NOMO-1 (cell line): ENCODE results near the gene TCF25.

Experiments
- DNase-seq, 2 experiments: peaks; one replicate each; lab custom pipeline; 2025; ENCODE audit not compliant: unreplicated experiment in 2 of 2; lab: John Stamatoyannopoulos, UW

Gene TCF25

DNA sequence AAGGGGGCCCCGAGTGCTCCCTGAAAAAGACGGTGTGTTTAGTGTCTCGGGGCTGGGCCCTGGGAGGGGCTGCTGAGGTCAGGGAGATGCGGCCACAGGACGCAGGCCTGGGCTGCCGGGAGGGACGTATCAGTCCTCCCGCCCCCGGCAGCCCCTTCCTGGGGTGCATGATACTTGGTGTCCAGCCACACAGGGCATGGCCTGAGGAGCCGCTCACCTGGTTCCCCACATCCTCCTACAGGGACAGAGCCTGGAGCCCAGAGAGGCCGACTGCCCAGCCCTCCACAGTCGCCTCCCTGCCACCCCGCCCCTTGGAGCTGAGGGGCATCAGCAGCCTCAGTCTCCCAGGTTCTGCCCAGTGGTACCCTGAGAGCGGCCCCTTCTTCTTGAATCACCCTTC lies 63.1 kb downstream of the TCF25 start:
- no peak for DNase-seq

DNA sequence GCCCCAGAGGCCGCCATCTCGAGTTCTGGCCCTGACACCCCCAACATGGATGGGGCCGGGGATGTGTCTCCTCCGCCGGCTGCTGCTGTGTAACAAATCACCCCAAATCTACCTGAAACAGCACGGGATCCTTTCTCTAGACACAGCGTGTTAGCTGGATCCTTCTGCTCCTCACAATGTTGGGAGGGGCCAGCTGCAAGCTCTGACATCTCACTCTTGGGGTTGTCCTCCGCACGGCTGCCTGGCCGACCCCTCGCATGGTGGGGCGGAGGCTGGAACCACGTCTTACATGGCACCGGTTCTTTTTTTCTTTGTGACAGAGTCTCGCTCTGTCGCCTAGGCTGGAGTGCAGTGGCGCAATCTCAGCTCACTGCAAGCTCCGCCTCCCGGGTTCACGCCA lies 63.6 kb downstream of the TCF25 start:
- DNase-seq: no peak

DNA sequence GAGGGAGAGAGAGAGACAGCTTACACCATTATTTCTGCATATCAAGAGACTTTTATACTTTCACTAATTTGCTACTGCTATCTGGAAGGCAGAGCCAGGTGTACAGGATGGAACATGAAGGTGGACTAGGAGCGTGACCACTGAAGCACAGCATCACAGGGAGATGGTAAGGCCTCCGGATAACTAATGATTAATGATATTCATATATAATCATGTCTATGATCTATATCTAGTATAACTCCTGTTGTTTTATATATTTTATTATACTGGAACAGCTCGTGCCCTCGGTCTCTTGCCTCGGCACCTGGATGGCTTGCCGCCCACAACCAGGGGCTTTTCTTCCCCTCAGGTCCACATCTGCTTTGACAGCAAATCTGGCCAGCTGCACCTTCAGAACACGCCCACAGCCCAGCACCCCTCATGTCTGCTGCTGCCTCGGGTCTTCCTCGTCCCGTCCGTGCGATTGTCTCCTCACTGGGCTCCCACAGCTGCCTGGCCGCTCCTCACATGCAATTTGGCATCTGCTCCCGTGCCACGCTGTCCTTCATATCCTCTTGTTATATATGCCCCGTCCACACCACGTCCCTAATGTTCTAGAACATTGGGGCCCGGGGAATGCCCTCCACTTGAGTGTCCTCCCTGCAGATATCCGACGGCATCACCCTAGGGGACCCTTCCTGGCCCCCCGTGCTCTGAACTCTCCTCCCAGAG lies 64.9 kb downstream of the TCF25 start:
- no peak for DNase-seq

DNA sequence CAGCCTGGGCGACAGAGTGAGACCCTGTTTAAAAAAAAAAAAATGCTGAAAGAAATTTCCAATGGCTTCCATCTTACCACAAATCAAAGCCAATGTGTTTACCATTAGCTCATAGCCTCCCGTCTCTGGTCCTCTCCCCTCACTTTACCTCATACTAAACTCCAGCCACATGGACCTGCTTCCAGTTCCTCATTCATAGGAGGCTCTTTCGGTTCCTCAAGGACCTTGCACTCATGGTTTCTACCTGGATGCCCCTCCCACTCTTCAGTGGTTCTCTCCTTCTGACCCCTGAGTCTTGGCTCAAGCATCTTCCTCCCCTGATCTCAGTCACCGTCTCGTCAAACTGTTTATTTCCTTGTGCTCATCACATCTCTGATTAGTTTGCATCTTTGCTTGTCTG lies 71.4 kb downstream of the TCF25 start:
- peak; percentile 26 to 57 for DNase-seq

DNA sequence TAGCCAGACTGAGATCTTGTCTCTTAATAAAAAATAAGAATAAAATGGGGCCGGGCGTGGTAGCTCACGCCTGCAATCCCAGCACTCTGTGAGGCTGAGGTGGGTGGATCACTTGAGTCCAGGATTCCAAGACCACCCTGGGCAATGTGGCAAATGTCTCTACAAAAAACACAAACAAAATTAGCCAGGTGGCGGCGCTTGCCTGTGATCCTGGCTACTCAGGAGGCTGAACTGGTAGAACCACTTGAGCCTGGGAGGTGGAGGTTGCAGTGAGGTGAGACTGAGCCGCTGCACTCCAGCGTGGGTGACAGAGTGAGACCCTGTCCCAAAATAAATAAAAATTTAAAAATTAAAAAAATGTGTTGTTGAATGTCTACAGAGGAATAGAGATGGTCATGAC lies 72.3 kb downstream of the TCF25 start:
- DNase-seq: no peak

DNA sequence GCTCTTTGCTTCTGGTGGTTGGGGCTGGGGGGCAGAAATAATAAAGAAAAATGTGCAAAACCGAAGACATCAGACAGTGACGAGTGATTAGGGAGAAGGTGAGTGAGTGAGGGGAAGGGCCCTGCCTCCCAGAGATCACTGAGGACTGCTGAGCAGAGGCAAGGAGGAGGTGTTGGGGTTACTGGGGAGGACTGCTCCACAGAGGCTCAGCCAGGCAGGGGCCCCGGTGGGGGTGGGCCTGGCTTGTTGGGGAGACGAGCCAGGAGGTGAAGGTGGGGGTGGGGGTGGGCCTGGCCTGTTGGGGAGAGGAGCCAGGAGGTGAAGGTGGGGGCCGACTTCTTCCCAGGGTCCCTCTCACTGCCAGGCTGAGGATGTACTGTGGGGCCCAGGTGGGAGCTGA lies 73.1 kb downstream of the TCF25 start:
- DNase-seq: no peak

DNA sequence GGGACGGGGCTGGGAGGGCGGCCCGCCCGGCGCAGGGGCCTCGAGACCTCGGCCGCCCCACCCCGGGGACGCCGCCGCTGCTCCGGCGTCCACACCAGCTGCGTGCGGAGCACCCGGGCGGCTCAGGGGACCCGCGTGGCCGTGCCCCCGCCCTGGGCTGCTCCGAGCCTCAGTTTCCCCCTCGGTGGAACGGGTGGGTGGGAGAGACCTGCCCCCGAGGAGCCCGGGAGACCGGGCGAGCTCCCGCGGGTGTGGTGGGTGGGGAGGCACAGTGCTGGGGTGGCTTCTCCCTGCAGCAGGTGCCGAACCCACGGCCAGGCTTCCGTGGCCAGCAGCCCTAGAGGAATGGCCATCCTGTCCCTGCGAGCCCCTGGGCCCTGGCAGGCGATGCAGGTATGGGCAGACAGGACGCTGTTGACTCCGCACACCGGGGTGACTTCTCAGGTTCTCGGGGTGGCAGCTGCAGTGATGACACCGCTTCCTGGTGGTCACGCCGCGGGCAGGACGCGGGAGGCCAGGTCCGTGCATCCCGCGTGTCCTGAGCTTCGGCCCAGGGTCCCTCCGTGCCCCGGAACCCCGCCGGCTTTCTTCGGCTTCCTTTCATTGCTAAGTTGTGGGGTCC lies 75.8 kb downstream of the TCF25 start:
- DNase-seq: no peak

DNA sequence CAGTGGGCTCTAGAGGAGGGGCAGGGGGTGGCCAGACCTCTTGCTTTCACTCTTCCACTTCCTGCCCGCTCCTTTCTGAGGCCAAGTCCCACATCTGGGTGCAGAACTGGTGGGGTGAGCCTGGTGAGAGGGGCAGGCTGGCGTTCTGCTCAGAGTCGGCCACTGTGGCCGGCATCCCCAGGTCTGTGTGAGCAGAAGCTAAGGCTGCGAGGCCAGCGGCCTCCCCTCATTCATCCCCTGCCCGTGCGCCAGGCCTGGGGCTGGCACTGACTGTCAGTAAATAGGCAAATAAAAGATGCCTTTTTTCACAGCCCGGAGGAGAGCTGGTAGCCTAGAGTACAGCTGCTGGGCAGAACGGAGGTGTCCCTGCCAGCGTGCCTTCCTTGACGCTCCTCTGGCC lies 76.4 kb downstream of the TCF25 start:
- DNase-seq: no peak

DNA sequence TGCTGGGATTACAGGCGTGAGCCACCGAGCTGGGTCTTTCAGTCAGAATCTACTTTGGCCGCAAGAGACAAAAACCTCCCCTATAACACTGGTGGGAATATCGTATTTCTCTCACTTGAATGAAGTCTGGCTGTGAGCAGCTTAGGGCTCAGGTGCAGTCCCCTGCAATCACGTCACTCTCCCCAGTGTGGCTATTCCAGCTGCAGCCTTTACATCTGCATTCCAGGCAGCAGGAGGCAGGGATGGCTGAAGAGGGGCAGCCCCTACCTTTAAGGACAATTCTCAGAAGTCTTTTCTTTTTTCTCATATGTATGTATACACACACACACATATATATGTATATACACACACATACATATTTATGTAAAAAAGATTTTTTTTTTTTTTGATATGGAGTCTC lies 78.1 kb downstream of the TCF25 start:
- DNase-seq: no peak

DNA sequence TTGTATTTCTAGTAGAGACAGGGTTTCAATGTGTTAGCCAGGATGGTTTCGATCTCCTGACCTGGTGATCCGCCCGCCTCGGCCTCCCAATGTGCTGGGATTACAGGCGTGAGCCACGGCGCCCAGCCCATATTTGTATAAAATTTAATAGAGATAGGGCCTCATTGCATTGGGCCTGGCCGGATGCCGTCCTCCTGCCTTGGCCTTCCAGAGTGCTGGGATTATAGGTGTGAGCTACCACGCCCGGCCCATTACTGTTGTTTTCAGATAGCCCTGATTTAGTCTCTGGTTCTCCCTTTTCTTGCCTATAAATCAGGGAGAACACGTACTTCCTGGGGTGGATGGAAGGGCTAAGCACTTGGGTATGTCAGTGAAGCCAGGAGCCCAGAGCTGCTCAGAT lies 78.7 kb downstream of the TCF25 start:
- DNase-seq: no peak

DNA sequence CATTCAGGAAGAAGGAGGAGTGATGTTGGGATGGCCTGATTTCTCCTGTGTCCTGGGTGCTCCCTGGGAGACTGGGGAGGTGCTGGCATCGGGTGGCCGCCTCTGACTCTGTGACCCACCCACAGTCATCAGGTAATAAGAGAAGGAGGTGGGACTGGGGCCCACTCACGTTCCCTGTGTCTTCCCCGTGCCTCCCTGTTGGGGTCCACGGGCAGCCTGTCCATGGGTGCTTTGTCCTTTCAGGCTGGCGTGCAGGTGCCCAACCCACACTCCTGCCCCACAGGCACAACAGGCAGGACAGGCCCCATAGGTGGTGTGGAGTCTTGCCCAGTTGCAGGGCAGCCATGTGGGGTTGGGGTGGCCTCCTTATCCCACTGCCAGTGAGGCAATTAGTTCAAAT lies 79.2 kb downstream of the TCF25 start:
- no peak for DNase-seq

DNA sequence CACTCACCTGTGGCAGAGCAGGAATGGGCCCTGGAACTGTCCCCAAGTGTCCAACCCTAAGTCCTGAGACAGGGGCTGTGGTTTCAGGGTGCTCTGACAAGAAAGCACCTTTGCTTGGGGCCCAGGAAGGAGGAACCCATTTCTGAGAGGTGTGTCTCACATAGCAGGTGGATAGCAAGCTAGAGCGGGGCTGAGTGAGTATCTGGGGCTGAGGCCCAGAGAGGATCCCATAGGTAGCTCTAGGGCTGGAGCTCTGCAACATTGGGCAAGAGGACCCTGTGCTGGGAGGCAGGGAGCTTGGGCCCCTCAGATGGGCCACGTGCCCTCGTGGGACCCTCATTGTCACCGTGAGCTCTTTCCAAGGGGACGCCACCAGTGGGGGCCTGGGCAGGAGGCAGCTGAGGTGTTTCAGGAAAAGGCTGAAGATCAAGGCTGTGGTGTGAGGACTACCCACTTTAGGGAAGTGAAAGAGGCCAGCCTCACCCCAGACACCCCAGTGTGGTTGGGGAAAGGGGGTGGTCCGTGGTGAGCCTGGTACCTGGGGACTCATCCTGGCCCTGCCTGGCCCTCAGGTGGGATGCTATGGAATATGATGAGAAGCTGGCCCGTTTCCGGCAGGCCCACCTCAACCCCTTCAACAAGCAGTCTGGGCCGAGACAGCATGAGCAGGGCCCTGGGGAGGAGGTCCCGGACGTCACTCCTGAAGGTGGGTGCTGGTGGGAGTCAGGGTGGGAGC lies 80.4 kb downstream of the TCF25 start:
- peak; percentile 12 to 47 for DNase-seq

DNA sequence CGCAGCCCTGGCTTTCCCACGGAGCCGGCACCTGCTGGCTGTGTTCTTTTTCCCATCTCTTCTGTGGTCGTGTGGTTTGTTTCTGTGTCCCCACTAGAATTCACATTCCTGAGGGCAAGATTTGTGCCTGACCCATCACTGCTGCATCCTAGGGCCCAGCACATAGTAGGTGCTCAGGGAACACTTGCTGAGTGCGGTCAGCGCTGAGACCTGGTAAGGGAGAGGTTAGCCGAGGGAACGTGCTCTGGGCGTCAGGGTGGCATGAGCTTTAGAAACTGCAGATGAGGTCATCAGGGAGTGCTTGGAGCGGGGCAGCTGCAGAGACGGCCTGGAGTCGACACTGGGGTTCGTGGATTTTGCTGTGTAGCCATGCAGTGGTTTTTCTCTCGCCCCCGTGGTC lies 81.1 kb downstream of the TCF25 start:
- no peak for DNase-seq

DNA sequence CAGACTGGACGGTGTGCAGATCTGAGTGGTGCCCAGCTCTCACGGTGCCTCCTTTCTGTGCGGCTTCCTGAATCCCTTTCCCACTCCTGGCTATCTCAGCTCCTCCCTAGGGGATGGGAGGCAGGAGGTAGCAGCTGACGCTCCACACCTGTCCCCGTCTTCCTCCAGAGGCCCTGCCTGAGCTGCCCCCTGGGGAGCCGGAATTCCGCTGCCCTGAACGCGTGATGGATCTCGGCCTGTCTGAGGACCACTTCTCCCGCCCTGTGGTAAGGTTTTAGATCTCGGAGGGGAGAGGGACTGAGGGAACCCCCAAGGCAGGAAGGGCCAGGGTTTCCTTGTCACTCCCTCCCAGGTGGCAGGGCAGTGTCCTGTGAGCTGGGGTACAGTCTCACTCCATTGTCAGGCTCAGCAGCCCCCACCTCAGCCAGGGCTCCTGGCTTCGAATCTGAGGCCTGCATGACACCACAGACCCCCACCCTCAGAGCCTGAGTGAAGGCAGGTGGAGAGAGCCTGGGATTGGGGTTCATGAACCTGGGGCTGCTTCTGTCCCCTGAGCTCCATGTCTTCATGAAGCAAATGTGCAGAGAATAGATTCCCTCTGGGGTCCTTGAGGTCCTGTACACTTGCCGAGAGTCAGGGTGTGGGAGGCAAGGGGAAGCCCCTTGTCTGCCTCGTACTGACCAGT lies 81.8 kb downstream of the TCF25 start:
- no peak for DNase-seq

DNA sequence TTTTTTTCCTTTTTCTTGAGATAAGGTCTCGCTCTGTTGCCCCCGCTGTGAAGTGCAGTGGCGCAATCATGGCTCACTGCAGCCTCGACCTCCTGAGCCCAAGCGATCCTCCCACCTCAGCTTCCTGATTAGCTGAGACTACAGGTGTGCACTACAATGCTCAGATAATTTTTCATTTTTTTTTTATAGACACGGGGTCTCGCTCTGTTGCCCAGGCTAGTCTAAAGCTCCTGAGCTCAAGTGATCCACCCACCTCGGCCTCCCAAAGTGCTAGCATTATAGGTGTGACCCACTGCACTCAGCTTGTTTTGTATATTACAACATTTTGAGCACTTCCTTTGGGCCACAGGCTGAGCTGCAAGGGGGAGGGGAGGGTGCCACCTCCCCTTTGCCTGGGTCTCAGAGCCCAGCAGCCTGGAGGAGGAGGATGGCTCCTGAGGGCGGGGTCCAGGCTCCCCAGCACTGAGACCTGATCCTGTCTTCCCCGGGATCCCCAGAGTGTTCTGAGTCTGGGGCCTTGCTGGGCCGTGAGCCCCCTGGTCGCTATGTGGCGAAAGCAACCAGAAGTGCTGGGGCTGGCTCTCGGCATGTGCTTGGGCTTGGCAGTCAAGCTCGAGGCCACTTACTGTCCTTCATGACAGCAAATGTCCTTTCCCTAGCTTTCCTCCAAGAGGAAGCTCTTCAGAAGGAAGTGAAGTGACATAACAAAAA lies 83.3 kb downstream of the TCF25 start:
- DNase-seq: peak; percentile 42 to 48

DNA sequence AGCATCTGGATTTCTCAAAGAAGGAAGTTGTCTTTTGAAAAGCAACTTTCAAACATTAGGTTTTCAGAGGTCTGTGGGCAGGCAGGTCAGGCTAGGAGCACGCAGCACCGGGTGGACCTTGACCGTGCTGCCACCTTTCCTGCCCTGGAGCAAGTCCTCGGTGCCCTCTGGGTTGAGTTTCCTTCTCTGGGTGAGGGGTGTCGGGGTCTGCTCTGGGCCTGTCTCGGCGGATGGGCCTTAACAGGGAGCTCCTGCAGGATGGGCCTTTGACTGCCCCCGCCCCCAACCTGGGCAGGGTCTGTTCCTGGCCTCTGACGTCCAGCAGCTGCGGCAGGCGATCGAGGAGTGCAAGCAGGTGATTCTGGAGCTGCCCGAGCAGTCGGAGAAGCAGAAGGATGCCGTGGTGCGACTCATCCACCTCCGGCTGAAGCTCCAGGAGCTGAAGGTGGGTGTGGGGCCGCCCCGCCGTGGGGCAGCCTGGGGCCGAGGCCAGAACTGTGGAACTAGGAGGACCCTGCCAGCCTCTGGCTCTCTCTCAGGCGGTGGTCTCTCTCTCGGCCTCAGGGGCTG lies 83.9 kb downstream of the TCF25 start:
- DNase-seq: peak; percentile 46 to 62

DNA sequence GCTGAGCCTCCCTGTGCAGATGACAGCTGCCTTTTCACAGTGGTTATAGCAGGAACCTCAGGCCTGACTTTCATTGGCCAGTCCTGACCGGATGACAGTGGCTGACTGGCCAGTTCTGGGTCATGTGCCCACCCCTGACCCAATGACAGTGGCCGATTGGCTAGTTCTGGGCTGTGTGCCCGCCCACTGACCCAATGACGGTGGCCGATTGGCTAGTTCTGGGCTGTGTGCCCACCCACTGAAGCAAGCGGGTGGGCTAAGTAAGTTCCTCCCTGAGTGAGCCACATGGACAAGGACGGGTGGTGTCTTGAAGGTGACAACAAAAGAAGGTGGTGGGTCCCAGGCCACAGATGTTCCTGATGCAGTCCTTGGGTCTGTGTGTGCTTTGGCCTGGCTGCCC lies 84.7 kb downstream of the TCF25 start:
- peak; percentile 88 to 89 for DNase-seq

DNA sequence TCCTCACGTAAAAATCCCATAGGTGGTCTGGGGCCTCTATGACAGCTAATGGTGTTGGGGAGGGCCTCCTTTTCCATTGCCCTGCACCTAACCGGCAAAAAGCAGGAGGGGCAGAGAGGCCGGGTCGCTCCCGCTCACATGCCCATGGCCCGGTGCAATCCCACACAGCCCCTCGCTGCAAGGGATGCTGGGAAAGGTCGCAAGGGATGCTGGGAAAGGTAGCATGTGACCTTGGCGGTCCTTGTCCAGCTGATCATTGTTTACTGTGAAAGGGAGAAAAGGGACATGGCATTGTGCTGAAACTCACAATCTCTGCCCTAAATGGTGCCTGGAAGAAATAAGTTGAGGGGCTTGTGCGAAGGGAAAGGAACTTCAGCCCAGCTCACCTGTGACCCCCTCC lies 85.2 kb downstream of the TCF25 start:
- DNase-seq: no peak

DNA sequence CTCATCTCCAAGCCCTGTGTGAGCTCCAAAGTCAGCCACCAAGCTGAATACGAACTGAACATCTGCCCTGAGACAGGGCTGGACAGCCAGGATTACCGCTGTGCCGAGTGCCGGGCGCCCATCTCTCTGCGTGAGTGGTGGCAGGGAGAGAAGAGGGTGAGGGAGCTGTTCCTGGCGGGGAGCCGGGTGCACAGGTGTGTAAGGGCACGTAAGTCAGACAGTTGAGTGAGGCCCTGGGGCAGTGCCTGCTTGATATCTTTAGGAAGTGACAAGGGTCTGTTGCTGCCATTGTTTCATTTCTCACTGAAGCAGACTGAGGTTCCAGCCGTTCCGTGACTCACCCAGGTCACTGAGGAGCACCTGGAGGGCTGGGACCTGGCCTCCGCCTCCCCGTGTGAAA lies 87.6 kb downstream of the TCF25 start:
- DNase-seq: no peak
